ENCODE measurements around the gene NPC1. TPM values are rescaled to one million over a fixed set of nuclear protein-coding genes. Genes with fewer than 3 reads are reported as not detected.
"Not testable (repeated sequence)": the region's sequence is repeated elsewhere in the genome, so short reads cannot be mapped to it uniquely, and the experiment has no call there.

Gene NPC1
- total and polyA plus RNA-seq, 2 of the 8 experiments (the other 6 are each of a cell fraction or from before 2014, with no cell fraction given): 34.1 to 39.5 TPM

- H4K20me1 ChIP-seq (replicated peaks in 1 of 2; ENCODE audit: control insufficient read depth in 1 of 2, insufficient read depth in 2 of 2, low read length in 2 of 2); H3K23me2 ChIP-seq (ENCODE audit: low read depth, low read length); H4K8ac ChIP-seq (ENCODE audit: extremely low read depth, insufficient read depth, low read length); H2BK20ac ChIP-seq (ENCODE audit: low read length); H4K91ac ChIP-seq (replicated peaks; ENCODE audit: insufficient read length, low read length); H3K56ac ChIP-seq (replicated peaks; ENCODE audit: insufficient read length, low read depth, low read length); H3K9ac ChIP-seq (replicated peaks in 1 of 4; ENCODE audit: extremely low read depth in 1 of 4, low read depth in 3 of 4, low read length in 3 of 4); DNase-seq (ENCODE audit: low read depth in 1 of 2, low spot score in 2 of 2); H3K23ac ChIP-seq (ENCODE audit: insufficient read length); CTCF ChIA-PET (ENCODE audit: partially characterized antibody); H3K27ac ChIP-seq (ENCODE audit: low read depth, low read length); H3K4me3 ChIP-seq (ENCODE audit: extremely low read depth in 1 of 4, insufficient read depth in 2 of 4, low read depth in 3 of 4, low read length in 4 of 4); H2BK15ac ChIP-seq (ENCODE audit: low read length); H3K27me3 ChIP-seq (replicated peaks in 1 of 4; ENCODE audit: control insufficient read depth in 3 of 4, extremely low read depth in 1 of 4, insufficient read depth in 3 of 4, low read length in 3 of 4); H2BK12ac ChIP-seq (ENCODE audit: low read depth, low read length); H3K4me2 ChIP-seq (ENCODE audit: insufficient read depth in 1 of 2, low read depth in 2 of 2, low read length in 2 of 2); H3K18ac ChIP-seq (ENCODE audit: extremely low read depth, low read length); H3K79me1 ChIP-seq (ENCODE audit: low read depth, low read length); H3K36me3 ChIP-seq (ENCODE audit: control insufficient read depth in 2 of 4, insufficient read depth in 4 of 4, low read length in 3 of 4); H3K4ac ChIP-seq (replicated peaks; ENCODE audit: insufficient read length, low read depth, low read length); FAIRE-seq; H4K5ac ChIP-seq (ENCODE audit: insufficient read length, low read depth, low read length); H2BK5ac ChIP-seq (ENCODE audit: low read depth, low read length); H3K14ac ChIP-seq (ENCODE audit: insufficient read length); H2AFZ ChIP-seq (ENCODE audit: low read length); H3K4me1 ChIP-seq (replicated peaks in 1 of 4; ENCODE audit: control insufficient read depth in 3 of 4, insufficient read depth in 4 of 4, low read length in 3 of 4); H3K9me3 ChIP-seq (ENCODE audit: insufficient read depth in 2 of 2, low read depth in 1 of 2, low read length in 1 of 2); H2BK120ac ChIP-seq (replicated peaks; ENCODE audit: low read depth, low read length); H2AK5ac ChIP-seq (ENCODE audit: low read depth, low read length): not testable (repeated sequence)
- H3K79me2 ChIP-seq (ENCODE audit: control insufficient read depth in 1 of 2, insufficient read depth in 2 of 2, low read length in 2 of 2): peaks cover 0 to 36% of the 10 kb centered on the region in 2 experiments; a peak in 2 of 4 replicates
- POLR2A ChIA-PET (ENCODE audit: partially characterized antibody): interaction anchor here (1.2 kb wide), 1 partner anchor 11 kb away, joined by 3 read pairs; no protein-coding TSS in a partner anchor
- 100% methylated on average over 5 of the region's 24 CpGs; no CpG with 5 or more reads in 1 of the 2 experiments for WGBS, 2 experiments (ENCODE audit: extremely low coverage in 1 of 2, insufficient coverage in 1 of 2, insufficient read length in 1 of 2, insufficient replicate concordance in 2 of 2, low coverage in 1 of 2, low lambda C conversion rate in 2 of 2, missing lambda C conversion rate in 1 of 2)
Measured at GRCh38 chr18:23577521-23577920, 8.8 kb downstream of the NPC1 start.

Data from H1 (cell line).